PC-3 (cell line): Measurements from ENCODE around the gene TMEM204.

Experiments
- EZH2 ChIP-seq: fragments of 300-600 bp; sonication (generic); IDR thresholded peaks from one replicate; pipeline ENCODE4 v1.6.1; 2017; ENCODE audit warnings: antibody characterized with exemption, mild to moderate bottlenecking, low read length; ENCODE audit not compliant: unreplicated experiment
- EZH2phosphoT487 ChIP-seq: fragments of 300-600 bp; sonication (generic); IDR thresholded peaks from 2 replicates; pipeline ENCODE4 v1.6.1; 2018; ENCODE audit warnings: mild to moderate bottlenecking, antibody characterized with exemption, low read length, borderline replicate concordance
- TF ChIP-seq, protein P1 (sequence below): fragments of 300-600 bp; sonication (generic); conservative IDR thresholded peaks from 2 replicates; pipeline ENCODE4 v1.5.1; 2017; ENCODE audit warnings: antibody characterized with exemption, low read depth, mild to moderate bottlenecking, low read length

DNA sequence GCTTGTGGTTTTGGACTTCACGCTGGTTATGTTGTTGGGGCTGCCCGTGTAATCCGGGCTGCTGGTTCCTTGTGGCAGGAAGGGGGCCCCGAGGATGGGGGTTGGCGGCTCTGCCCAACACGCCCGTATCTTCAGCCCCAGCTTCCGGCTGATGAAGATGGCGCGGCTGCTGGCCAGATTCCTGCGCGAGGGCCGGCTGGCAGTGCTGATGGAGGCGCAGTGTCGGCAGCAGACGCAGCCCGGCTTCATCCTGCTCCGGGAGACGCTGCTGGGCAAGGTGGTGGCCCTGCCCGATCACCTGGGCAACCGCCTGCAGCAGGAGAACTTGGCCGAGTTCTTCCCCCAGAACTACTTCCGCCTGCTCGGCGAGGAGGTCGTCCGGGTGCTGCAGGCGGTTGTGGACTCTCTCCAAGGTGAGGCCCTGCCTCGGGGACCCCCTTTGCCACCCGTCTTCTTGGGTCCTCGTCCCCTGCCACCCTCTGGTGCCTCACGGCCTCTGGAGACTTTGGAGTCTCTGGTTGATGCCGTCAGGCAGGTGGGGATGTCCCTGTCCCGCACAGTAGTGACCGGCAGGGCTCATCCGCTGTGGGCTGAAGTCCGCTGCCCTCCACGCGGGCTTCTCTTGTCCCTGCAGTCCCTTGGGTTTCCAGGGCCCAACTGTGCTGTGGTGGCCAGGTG lies 38.1 kb upstream of the TMEM204 start:
- TF ChIP-seq, protein P1, sequence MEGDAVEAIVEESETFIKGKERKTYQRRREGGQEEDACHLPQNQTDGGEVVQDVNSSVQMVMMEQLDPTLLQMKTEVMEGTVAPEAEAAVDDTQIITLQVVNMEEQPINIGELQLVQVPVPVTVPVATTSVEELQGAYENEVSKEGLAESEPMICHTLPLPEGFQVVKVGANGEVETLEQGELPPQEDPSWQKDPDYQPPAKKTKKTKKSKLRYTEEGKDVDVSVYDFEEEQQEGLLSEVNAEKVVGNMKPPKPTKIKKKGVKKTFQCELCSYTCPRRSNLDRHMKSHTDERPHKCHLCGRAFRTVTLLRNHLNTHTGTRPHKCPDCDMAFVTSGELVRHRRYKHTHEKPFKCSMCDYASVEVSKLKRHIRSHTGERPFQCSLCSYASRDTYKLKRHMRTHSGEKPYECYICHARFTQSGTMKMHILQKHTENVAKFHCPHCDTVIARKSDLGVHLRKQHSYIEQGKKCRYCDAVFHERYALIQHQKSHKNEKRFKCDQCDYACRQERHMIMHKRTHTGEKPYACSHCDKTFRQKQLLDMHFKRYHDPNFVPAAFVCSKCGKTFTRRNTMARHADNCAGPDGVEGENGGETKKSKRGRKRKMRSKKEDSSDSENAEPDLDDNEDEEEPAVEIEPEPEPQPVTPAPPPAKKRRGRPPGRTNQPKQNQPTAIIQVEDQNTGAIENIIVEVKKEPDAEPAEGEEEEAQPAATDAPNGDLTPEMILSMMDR = no peak
- TF ChIP-seq EZH2 (no peak), EZH2phosphoT487 (no peak)
